Tibial nerve (tissue), 4 donors: ENCODE results near the gene FYTTD1. TPM values are rescaled to one million over a fixed set of nuclear protein-coding genes. Genes with fewer than 3 reads are reported as not detected.
A peak's percentile ranks its signal among the peaks of the same experiment; 100 is the strongest.

Source experiments
- DNase-seq, 2 donors: peaks; one replicate each; pipeline ENCODE4 v3.0.0-alpha.2; 2019; ENCODE audit warnings: low spot score in 2 of 2
- H3K27ac ChIP-seq, 4 donors: fragments of 200-600 bp; sonication (generic) in 3 of 4; one replicate each; pipeline ENCODE4 v1.5.1; 2017 to 2019; ENCODE audit warnings: mild to moderate bottlenecking in 1 of 4
- H3K27me3 ChIP-seq, 2 donors: fragments of 200-600 bp; sonication (generic) in 1 of 2; one replicate each; pipeline versions ENCODE4 v1.5.1 to v1.6.0; 2017 to 2019
- H3K36me3 ChIP-seq, 3 donors: fragments of 200-600 bp; sonication (generic); one replicate each; pipeline ENCODE4 v1.5.1; 2018 to 2019
- H3K4me1 ChIP-seq, 4 donors: fragments of 200-600 bp; sonication (generic) in 3 of 4; one replicate each; pipeline ENCODE4 v1.5.1; 2017 to 2019
- H3K4me3 ChIP-seq, 4 donors: fragments of 200-600 bp; sonication (generic) in 3 of 4; one replicate each; pipeline ENCODE4 v1.5.1; 2017 to 2019; ENCODE audit warnings: mild to moderate bottlenecking in 1 of 4, moderate library complexity in 1 of 4
- H3K9me3 ChIP-seq, 4 donors: fragments of 200-600 bp; sonication (generic) in 3 of 4; one replicate each; pipeline ENCODE4 v1.5.1; 2017 to 2019
- EP300 ChIP-seq, 2 donors: sonication (generic); formaldehyde crosslinking; IDR thresholded peaks; one replicate each; pipeline ENCODE4 v1.6.1; 2017; ENCODE audit warnings: antibody characterized with exemption in 2 of 2, mild to moderate bottlenecking in 1 of 2
- POLR2A ChIP-seq, 2 donors: fragments of 450-650 bp; IDR thresholded peaks; one replicate each; pipeline ENCODE4 v1.6.1; 2017; ENCODE audit warnings: antibody characterized with exemption in 2 of 2, mild to moderate bottlenecking in 2 of 2, moderate library complexity in 2 of 2
- WGBS, 2 donors: methylation state at CpG; one replicate each; pipeline ENCODE4 v1.1.5; 2018; 5-methylcytosine and 5-hydroxymethylcytosine counted together
- total RNA-seq, 4 donors: library from RNA; depleted of rRNA; stranded (reverse); fragments of >200 nt; gene quantifications; one replicate each; pipeline ENCODE4 v1.1.0, GENCODE V29; 2016
- TF ChIP-seq, protein P1 (sequence below), 5 experiments: fragments of 200-600 bp in 3 of 5; fragments of 450-650 bp in 2 of 5; sonication (generic) in 3 of 5; IDR thresholded peaks; one replicate each; pipeline ENCODE4 v1.5.1; 2016 to 2019; ENCODE audit warnings: antibody characterized with exemption in 5 of 5, mild to moderate bottlenecking in 3 of 5, moderate library complexity in 2 of 5

The FYTTD1 gene
- total RNA-seq, 4 donors from 2014 or later: 27.2 to 48.6 (median 41.2) TPM

DNA sequence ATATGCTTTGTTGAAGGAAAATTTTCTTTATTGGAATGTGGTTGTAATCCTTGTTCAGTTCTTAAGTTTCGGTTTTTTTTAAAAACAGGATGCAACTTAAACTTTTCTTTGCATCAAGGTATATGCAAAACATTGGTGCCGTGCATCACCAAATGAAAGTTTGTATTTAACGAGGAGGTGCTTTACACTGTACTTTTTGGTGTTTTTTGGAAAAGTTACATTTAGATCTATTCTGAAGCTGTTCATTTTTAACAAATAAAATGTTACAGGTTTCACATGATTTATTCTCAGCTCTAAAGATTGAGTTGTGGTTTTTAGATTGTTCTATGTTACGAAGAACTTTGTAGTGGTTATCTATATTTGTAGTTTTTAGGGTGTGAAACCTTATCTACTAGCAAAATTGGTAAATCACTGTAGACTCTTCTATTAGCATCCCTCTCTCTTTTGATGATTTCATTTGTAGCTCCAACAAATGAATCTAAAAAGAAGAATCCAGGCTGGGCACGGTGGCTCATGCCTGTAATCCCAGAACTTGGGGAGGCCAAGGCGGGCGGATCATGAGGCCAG, 34.4 kb downstream of the FYTTD1 start:
- H3K9me3 ChIP-seq: no peaks in the 10 kb centered on the region
- peaks cover 0 to 46% (median 12%) of the 10 kb centered on the region in 3 donors for H3K36me3 ChIP-seq
- H3K27me3 ChIP-seq: no peaks in the 10 kb centered on the region
- no peaks in the 10 kb centered on the region for H3K4me1 ChIP-seq
- TF ChIP-seq, protein P1, sequence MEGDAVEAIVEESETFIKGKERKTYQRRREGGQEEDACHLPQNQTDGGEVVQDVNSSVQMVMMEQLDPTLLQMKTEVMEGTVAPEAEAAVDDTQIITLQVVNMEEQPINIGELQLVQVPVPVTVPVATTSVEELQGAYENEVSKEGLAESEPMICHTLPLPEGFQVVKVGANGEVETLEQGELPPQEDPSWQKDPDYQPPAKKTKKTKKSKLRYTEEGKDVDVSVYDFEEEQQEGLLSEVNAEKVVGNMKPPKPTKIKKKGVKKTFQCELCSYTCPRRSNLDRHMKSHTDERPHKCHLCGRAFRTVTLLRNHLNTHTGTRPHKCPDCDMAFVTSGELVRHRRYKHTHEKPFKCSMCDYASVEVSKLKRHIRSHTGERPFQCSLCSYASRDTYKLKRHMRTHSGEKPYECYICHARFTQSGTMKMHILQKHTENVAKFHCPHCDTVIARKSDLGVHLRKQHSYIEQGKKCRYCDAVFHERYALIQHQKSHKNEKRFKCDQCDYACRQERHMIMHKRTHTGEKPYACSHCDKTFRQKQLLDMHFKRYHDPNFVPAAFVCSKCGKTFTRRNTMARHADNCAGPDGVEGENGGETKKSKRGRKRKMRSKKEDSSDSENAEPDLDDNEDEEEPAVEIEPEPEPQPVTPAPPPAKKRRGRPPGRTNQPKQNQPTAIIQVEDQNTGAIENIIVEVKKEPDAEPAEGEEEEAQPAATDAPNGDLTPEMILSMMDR (IDR thresholded peaks at IDR 0.05): no peak
- no peak for TF ChIP-seq EP300 (IDR thresholded peaks at IDR 0.05)
- no peak for TF ChIP-seq POLR2A (IDR thresholded peaks at IDR 0.05)
- no peak overlapping the region for H3K4me3 ChIP-seq
- WGBS, 2 donors: 94% methylated on average over 7 of the region's 7 CpGs
- DNase-seq: no peak
- no peak overlapping the region for H3K27ac ChIP-seq

DNA sequence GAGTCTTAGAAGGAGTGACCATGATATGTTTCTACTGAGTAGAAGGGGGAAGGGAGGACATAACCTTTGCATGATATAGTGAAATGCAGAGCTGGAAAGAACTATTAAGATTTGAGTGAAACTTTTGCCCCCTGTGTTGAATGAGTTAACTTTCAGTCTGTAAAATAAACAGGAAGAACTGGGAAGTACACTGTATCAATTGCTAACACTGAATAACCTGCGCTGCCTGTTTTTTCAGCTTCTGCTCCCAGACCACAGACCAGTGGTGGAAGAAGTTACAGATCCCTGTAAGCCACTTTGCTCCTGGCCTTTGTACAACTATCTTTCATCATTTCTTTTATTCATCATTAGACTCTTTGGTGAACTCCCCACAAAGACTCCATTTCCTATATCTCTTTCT, 37.7 kb downstream of the FYTTD1 start:
- peaks cover 0 to 9% (median 2%) of the 10 kb centered on the region in 4 donors for H3K4me1 ChIP-seq
- no peak for DNase-seq
- no peaks in the 10 kb centered on the region for H3K27me3 ChIP-seq
- H3K9me3 ChIP-seq: no peaks in the 10 kb centered on the region
- H3K27ac ChIP-seq: no peak overlapping the region
- TF ChIP-seq, protein P1 (IDR thresholded peaks at IDR 0.05): no peak
- TF ChIP-seq EP300 (IDR thresholded peaks at IDR 0.05): no peak
- TF ChIP-seq POLR2A (IDR thresholded peaks at IDR 0.05): no peak
- 72 to 79% methylated on average over 1 of the region's 1 CpG for WGBS, 2 donors
- H3K36me3 ChIP-seq: peaks cover 0 to 12% (median 0%) of the 10 kb centered on the region in 3 donors
- no peak overlapping the region for H3K4me3 ChIP-seq

GRCh38 chr3:197789309-197789708, 39.6 kb downstream of the FYTTD1 start:
- WGBS, 2 donors: 87 to 88% methylated on average over 3 of the region's 3 CpGs
- Histone ChIP-seq H3K27ac (peak overlapping the region in 1 of 4 donors; percentile 99), H3K36me3 (no peaks in the 10 kb centered on the region), H3K27me3 (no peaks in the 10 kb centered on the region), H3K4me1 (peaks cover 0 to 27% (median 16%) of the 10 kb centered on the region in 4 donors), H3K4me3 (no peak overlapping the region), H3K9me3 (no peaks in the 10 kb centered on the region)
- no peak for DNase-seq
- TF ChIP-seq, protein P1 (IDR thresholded peaks at IDR 0.05): no peak
- no peak for TF ChIP-seq EP300 (IDR thresholded peaks at IDR 0.05)
- TF ChIP-seq POLR2A (IDR thresholded peaks at IDR 0.05): no peak

- Histone ChIP-seq H3K36me3 (no peaks in the 10 kb centered on the region), H3K4me3 (no peak overlapping the region), H3K4me1 (peaks cover 0 to 34% (median 21%) of the 10 kb centered on the region in 4 donors), H3K27me3 (no peaks in the 10 kb centered on the region), H3K27ac (peak overlapping the region in 3 of 4 donors; percentile 95 to 99 (median 99)), H3K9me3 (no peaks in the 10 kb centered on the region)
- 70 to 79% methylated on average over 1 of the region's 1 CpG for WGBS, 2 donors
- TF ChIP-seq, protein P1 (IDR thresholded peaks at IDR 0.05): no peak
- TF ChIP-seq EP300 (IDR thresholded peaks at IDR 0.05) (no peak), POLR2A (IDR thresholded peaks at IDR 0.05) (no peak)
- DNase-seq: no peak
Observed at GRCh38 chr3:197790033-197790432, 40.4 kb downstream of the FYTTD1 start.

GRCh38 chr3:197791113-197791891, 41.6 kb downstream of the FYTTD1 start, which contains the start of gene LRCH3:
Gene LRCH3, plus strand, starts transcription at chr3:197791254. Its CDS starts 25 bp downstream, at chr3:197791279.
- 0 to 1% methylated on average over 13 to 50 of the region's 83 CpGs for WGBS, 2 donors
- peak within 1 kb of the TSS; percentile 90 to 99 (median 97) for H3K27ac ChIP-seq
- H3K4me1 ChIP-seq: peaks cover 0 to 38% (median 22%) of the 10 kb centered on the region in 4 donors
- DNase-seq: peak; percentile 55 to 73
- TF ChIP-seq EP300 (IDR thresholded peaks at IDR 0.05): peak in 1 of 2 donors; percentile 96
- peak in 1 of 2 donors; percentile 85 for TF ChIP-seq POLR2A (IDR thresholded peaks at IDR 0.05)
- TF ChIP-seq, protein P1 (IDR thresholded peaks at IDR 0.05): peak in 1 of 5 experiments; percentile 36
- no peaks in the 10 kb centered on the region for H3K27me3 ChIP-seq
- no peaks in the 10 kb centered on the region for H3K9me3 ChIP-seq
- H3K4me3 ChIP-seq: peak within 1 kb of the TSS; percentile 77 to 96 (median 85)
- H3K36me3 ChIP-seq: no peaks in the 10 kb centered on the region
